Activated CD4-positive, alpha-beta T cell treated with anti-CD3 and anti-CD28 coated beads, Interleukin-2, amount 10 ng/mL, durations not matched to agents 7 days and 5 days (primary cell): ENCODE results near the gene ADAM10. TPM values are rescaled to one million over a fixed set of nuclear protein-coding genes. Genes with fewer than 3 reads are reported as not detected.
"Not testable (repeated sequence)": the region's sequence is repeated elsewhere in the genome, so short reads cannot be mapped to it uniquely, and the experiment has no call there.

Experiments
- CTCF ChIA-PET: fragments of 350-600 bp; sonication (Branson Sonifier 250); formaldehyde crosslinking; loops from one replicate; lab custom pipeline; 2021; ENCODE audit warnings: antibody characterized with exemption; lab: Charles Lee
- POLR2A ChIA-PET: fragments of 350-600 bp; sonication (Branson Sonifier 250); formaldehyde crosslinking; loops from one replicate; lab custom pipeline; 2021; ENCODE audit warnings: antibody characterized with exemption; lab: Charles Lee
- DNase-seq: peaks from one replicate; pipeline ENCODE4 v3.0.0-alpha.2; 2020
- H3K27ac Mint-ChIP-seq: one replicate; pipeline ENCODE4 v1.8.0; 2021; ENCODE audit warnings: mild to moderate bottlenecking, moderate library complexity, mixed read lengths
- H3K27me3 Mint-ChIP-seq: one replicate; pipeline ENCODE4 v1.8.0; 2021; ENCODE audit warnings: mixed read lengths
- H3K36me3 Mint-ChIP-seq: one replicate; pipeline ENCODE4 v1.8.0; 2021; ENCODE audit warnings: low read depth, mixed read lengths
- H3K4me1 Mint-ChIP-seq: one replicate; pipeline ENCODE4 v1.8.0; 2021; ENCODE audit warnings: mixed read lengths
- H3K4me3 Mint-ChIP-seq: one replicate; pipeline ENCODE4 v1.8.0; 2021; ENCODE audit warnings: mild to moderate bottlenecking, moderate library complexity, mixed read lengths
- H3K9me3 Mint-ChIP-seq: one replicate; pipeline ENCODE4 v1.8.0; 2021; ENCODE audit warnings: mixed read lengths
- total RNA-seq, 2 experiments: library from RNA; stranded (reverse); gene quantifications; one replicate each; pipeline ENCODE4 v1.2.3, GENCODE V29; 2021

The ADAM10 gene
- total RNA-seq, 2 experiments from 2014 or later = 140 to 170 TPM

- DNase-seq = no peak
- Mint-ChIP-seq H3K4me1 (peaks cover 8% of the 10 kb centered on the region), H3K4me3 (no peak overlapping the region), H3K27ac (no peak overlapping the region), H3K9me3 (peaks cover 3% of the 10 kb centered on the region), H3K36me3 (peaks cover 48% of the 10 kb centered on the region), H3K27me3 (no peaks in the 10 kb centered on the region)
- ChIA-PET CTCF (interaction anchor here (1.4 kb wide), 1 partner anchor 9 kb away, joined by 3 read pairs; no protein-coding TSS in a partner anchor), POLR2A (no interaction called here)
These were observed 109.5 kb downstream of the ADAM10 start for GRCh38 chr15:58639992-58640391.

- Mint-ChIP-seq H3K9me3 (peaks cover 3% of the 10 kb centered on the region), H3K27me3 (no peaks in the 10 kb centered on the region), H3K27ac (no peak overlapping the region), H3K4me1 (peaks cover 8% of the 10 kb centered on the region), H3K4me3 (no peak overlapping the region), H3K36me3 (peaks cover 46% of the 10 kb centered on the region)
- POLR2A ChIA-PET = interaction anchor here (0.6 kb wide), 1 partner anchor 10 kb away, joined by 5 read pairs; no protein-coding TSS in a partner anchor
- CTCF ChIA-PET = interaction anchor here (1.4 kb wide), 1 partner anchor 8 kb away, joined by 3 read pairs; no protein-coding TSS in a partner anchor
- DNase-seq = no peak
These were observed 110.3 kb downstream of the ADAM10 start for GRCh38 chr15:58639002-58639756.

GRCh38 chr15:58632789-58633188, 116.7 kb downstream of the ADAM10 start:
- CTCF ChIA-PET = no interaction called here
- DNase-seq = no peak
- H3K27ac Mint-ChIP-seq = no peak overlapping the region
- H3K27me3 Mint-ChIP-seq = no peaks in the 10 kb centered on the region
- no peak overlapping the region for H3K4me3 Mint-ChIP-seq
- no peaks in the 10 kb centered on the region for H3K9me3 Mint-ChIP-seq
- POLR2A ChIA-PET = no interaction called here
- H3K36me3 Mint-ChIP-seq = peaks cover 43% of the 10 kb centered on the region
- peaks cover 27% of the 10 kb centered on the region for H3K4me1 Mint-ChIP-seq

- no peak for DNase-seq
- Mint-ChIP-seq H3K27me3 (no peaks in the 10 kb centered on the region), H3K9me3 (no peaks in the 10 kb centered on the region), H3K36me3 (peaks cover 47% of the 10 kb centered on the region), H3K4me1 (peaks cover 37% of the 10 kb centered on the region), H3K4me3 (no peak overlapping the region), H3K27ac (no peak overlapping the region)
- POLR2A ChIA-PET = no interaction called here
- CTCF ChIA-PET = interaction anchor here (1.2 kb wide), 1 partner anchor 8 kb away, joined by 3 read pairs; no protein-coding TSS in a partner anchor
These were observed 118.2 kb downstream of the ADAM10 start for GRCh38 chr15:58631319-58631718.

GRCh38 chr15:58629625-58630024, 119.9 kb downstream of the ADAM10 start:
- Mint-ChIP-seq H3K4me1 (peaks cover 40% of the 10 kb centered on the region), H3K9me3 (no peaks in the 10 kb centered on the region), H3K27me3 (no peaks in the 10 kb centered on the region), H3K4me3 (no peak overlapping the region), H3K36me3 (peaks cover 58% of the 10 kb centered on the region), H3K27ac (no peak overlapping the region)
- ChIA-PET CTCF (interaction anchor here (0.6 kb wide), 1 partner anchor 293 kb away, joined by 3 read pairs; no protein-coding TSS in a partner anchor), POLR2A (interaction anchor here (0.6 kb wide), 1 partner anchor 10 kb away, joined by 5 read pairs; no protein-coding TSS in a partner anchor)
- no peak for DNase-seq

GRCh38 chr15:58628206-58628947, 121.1 kb downstream of the ADAM10 start:
- H3K9me3 Mint-ChIP-seq = peaks cover 2% of the 10 kb centered on the region
- H3K4me1 Mint-ChIP-seq = peaks cover 42% of the 10 kb centered on the region
- peak overlapping the region; percentile 70 for H3K4me3 Mint-ChIP-seq
- H3K27me3 Mint-ChIP-seq = no peaks in the 10 kb centered on the region
- CTCF ChIA-PET = interaction anchor here (0.8 kb wide), 1 partner anchor 12 kb away, joined by 4 read pairs; no protein-coding TSS in a partner anchor
- H3K36me3 Mint-ChIP-seq = peaks cover 58% of the 10 kb centered on the region
- DNase-seq = peak; percentile 12
- POLR2A ChIA-PET = no interaction called here
- H3K27ac Mint-ChIP-seq = peak overlapping the region; percentile 97

GRCh38 chr15:58627701-58628100, 121.8 kb downstream of the ADAM10 start:
- Mint-ChIP-seq H3K4me1 (peaks cover 46% of the 10 kb centered on the region), H3K27me3 (no peaks in the 10 kb centered on the region), H3K9me3 (peaks cover 3% of the 10 kb centered on the region), H3K27ac (peak overlapping the region; percentile 97), H3K36me3 (peaks cover 62% of the 10 kb centered on the region), H3K4me3 (peak overlapping the region; percentile 70)
- CTCF ChIA-PET = interaction anchor here (0.8 kb wide), 1 partner anchor 11 kb away, joined by 4 read pairs; no protein-coding TSS in a partner anchor
- no peak for DNase-seq
- POLR2A ChIA-PET = no interaction called here

GRCh38 chr15:58627046-58627445, 122.5 kb downstream of the ADAM10 start:
- H3K27ac Mint-ChIP-seq = peak overlapping the region; percentile 97
- peak overlapping the region; percentile 70 for H3K4me3 Mint-ChIP-seq
- ChIA-PET POLR2A (interaction anchor here (0.6 kb wide), 1 partner anchor 18 kb away, joined by 4 read pairs; no protein-coding TSS in a partner anchor), CTCF (interaction anchor here (0.6 kb wide), 1 partner anchor 1989 kb away, joined by 3 read pairs; no protein-coding TSS in a partner anchor)
- peaks cover 47% of the 10 kb centered on the region for H3K4me1 Mint-ChIP-seq
- no peak for DNase-seq
- peaks cover 3% of the 10 kb centered on the region for H3K9me3 Mint-ChIP-seq
- peaks cover 62% of the 10 kb centered on the region for H3K36me3 Mint-ChIP-seq
- H3K27me3 Mint-ChIP-seq = no peaks in the 10 kb centered on the region

- ChIA-PET POLR2A (interaction anchor here (0.6 kb wide), 1 partner anchor 17 kb away, joined by 4 read pairs; no protein-coding TSS in a partner anchor), CTCF (no interaction called here)
- no peak for DNase-seq
- H3K9me3 Mint-ChIP-seq = peaks cover 3% of the 10 kb centered on the region
- H3K27me3 Mint-ChIP-seq = no peaks in the 10 kb centered on the region
- H3K4me1 Mint-ChIP-seq = peaks cover 49% of the 10 kb centered on the region
- H3K4me3 Mint-ChIP-seq = no peak overlapping the region
- peaks cover 65% of the 10 kb centered on the region for H3K36me3 Mint-ChIP-seq
- peak overlapping the region; percentile 21 for H3K27ac Mint-ChIP-seq
These were observed 123.1 kb downstream of the ADAM10 start for GRCh38 chr15:58626378-58626777.

- ChIA-PET POLR2A (no interaction called here), CTCF (interaction anchor here (0.6 to 1.5 kb wide), 2 partner anchors 8 to 12 kb away, joined by 3 to 5 read pairs; no protein-coding TSS in a partner anchor)
- Mint-ChIP-seq H3K4me1 (peaks cover 32% of the 10 kb centered on the region), H3K36me3 (peaks cover 79% of the 10 kb centered on the region), H3K9me3 (peaks cover 15% of the 10 kb centered on the region), H3K4me3 (no peak overlapping the region), H3K27ac (no peak overlapping the region), H3K27me3 (no peaks in the 10 kb centered on the region)
- no peak for DNase-seq
These were observed 126.6 kb downstream of the ADAM10 start for GRCh38 chr15:58622877-58623276.

- Mint-ChIP-seq H3K36me3 (peaks cover 79% of the 10 kb centered on the region), H3K9me3 (peaks cover 24% of the 10 kb centered on the region), H3K4me1 (peaks cover 23% of the 10 kb centered on the region)
- POLR2A ChIA-PET, H3K27me3 Mint-ChIP-seq, DNase-seq, H3K27ac Mint-ChIP-seq, CTCF ChIA-PET, H3K4me3 Mint-ChIP-seq: not testable (repeated sequence)
These were observed 129.2 kb downstream of the ADAM10 start for GRCh38 chr15:58620268-58620667.

GRCh38 chr15:58616171-58616570, 133.3 kb downstream of the ADAM10 start:
- Mint-ChIP-seq H3K36me3 (peaks cover 82% of the 10 kb centered on the region), H3K9me3 (peaks cover 31% of the 10 kb centered on the region), H3K27ac (no peak overlapping the region), H3K4me1 (peaks cover 16% of the 10 kb centered on the region), H3K27me3 (no peaks in the 10 kb centered on the region), H3K4me3 (no peak overlapping the region)
- no peak for DNase-seq
- ChIA-PET CTCF (interaction anchor here (1.1 kb wide), 1 partner anchor 12 kb away, joined by 4 read pairs; no protein-coding TSS in a partner anchor), POLR2A (no interaction called here)
